ENCODE data around the gene PCSK7.
A peak's percentile ranks its signal among the peaks of the same experiment; 100 is the strongest.
"Not testable (repeated sequence)": the region's sequence is repeated elsewhere in the genome, so short reads cannot be mapped to it uniquely, and the experiment has no call there.

Gene PCSK7

GRCh38 chr11:117231842-117232091 lies at the start of gene PCSK7:
Gene PCSK7 (minus strand): TSS chr11:117232073. CDS start chr11:117229844, 2,229 bp downstream.
- peak in 3 of 56 donors; percentile 43 to 71 (median 63) for DNase-seq

- peak in 1 of 56 donors; percentile 31 for DNase-seq
Observed at GRCh38 chr11:117281159-117281558, 49.3 kb upstream of the PCSK7 start.

- DNase-seq: no peak
Observed at GRCh38 chr11:117279711-117280376, 48.0 kb upstream of the PCSK7 start.

- DNase-seq: no peak
Observed at GRCh38 chr11:117278347-117278746, 46.5 kb upstream of the PCSK7 start.

GRCh38 chr11:117273550-117274289 lies 41.8 kb upstream of the PCSK7 start:
- no peak for DNase-seq

- DNase-seq: not testable (repeated sequence)
Observed at GRCh38 chr11:117272175-117272574, 40.3 kb upstream of the PCSK7 start.

GRCh38 chr11:117271208-117271607 lies 39.3 kb upstream of the PCSK7 start:
- DNase-seq: no peak

GRCh38 chr11:117269856-117270255 lies 38.0 kb upstream of the PCSK7 start:
- DNase-seq: no peak

- DNase-seq: no peak
Observed at GRCh38 chr11:117265745-117266144, 33.9 kb upstream of the PCSK7 start.

GRCh38 chr11:117264624-117265323 lies 32.9 kb upstream of the PCSK7 start:
- DNase-seq: not testable (repeated sequence)

- no peak for DNase-seq
Observed at GRCh38 chr11:117259417-117259816, 27.5 kb upstream of the PCSK7 start.

- DNase-seq: no peak
Observed at GRCh38 chr11:117258576-117258975, 26.7 kb upstream of the PCSK7 start.

GRCh38 chr11:117256573-117256972 lies 24.7 kb upstream of the PCSK7 start:
- no peak for DNase-seq

- DNase-seq: no peak
Observed at GRCh38 chr11:117255966-117256365, 24.1 kb upstream of the PCSK7 start.

- no peak for DNase-seq
Observed at GRCh38 chr11:117251506-117251905, 19.6 kb upstream of the PCSK7 start.

- no peak for DNase-seq
Observed at GRCh38 chr11:117249571-117249970, 17.7 kb upstream of the PCSK7 start.

GRCh38 chr11:117248341-117248740 lies 16.5 kb upstream of the PCSK7 start:
- no peak for DNase-seq

GRCh38 chr11:117239295-117239694 lies 7.4 kb upstream of the PCSK7 start:
- DNase-seq: no peak

- DNase-seq: no peak
Observed at GRCh38 chr11:117238221-117238620, 6.3 kb upstream of the PCSK7 start.

GRCh38 chr11:117232911-117233409 lies 1.1 kb upstream of the PCSK7 start:
- peak in 3 of 56 donors; percentile 23 to 66 (median 28) for DNase-seq

GRCh38 chr11:117232092-117232878 lies 412 bp upstream of the PCSK7 start, which contains the start of gene RNF214:
Gene RNF214 (plus strand): TSS chr11:117232671. CDS start chr11:117234273, 1,602 bp downstream.
- DNase-seq: peak in 53 of 56 donors; percentile 27 to 89 (median 72)
